HG02759 (cell line): Measurements from ENCODE around the gene RPA1.
"Not testable (repeated sequence)": the region's sequence is repeated elsewhere in the genome, so short reads cannot be mapped to it uniquely, and the experiment has no call there.

Experiments used
- ATAC-seq: cut with Tn5 transposase; IDR thresholded peaks from one replicate; pipeline ENCODE4 v1.9.1; 2021; ENCODE audit warnings: mild to moderate bottlenecking, moderate library complexity; ENCODE audit not compliant: unreplicated experiment

The RPA1 gene

GRCh38 chr17:1829592-1830257, at the start of gene RPA1, which contains the start of gene SMYD4:
Gene RPA1 (plus strand): TSS chr17:1830005. CDS start chr17:1830094, 89 bp downstream.
Gene SMYD4 (minus strand): TSS chr17:1829902. CDS start chr17:1827994, 1,908 bp downstream.
- ATAC-seq, result peak; percentile 90

- ATAC-seq, result no peak
Observed at GRCh38 chr17:1782171-1782567, 47.6 kb upstream of the RPA1 start.

GRCh38 chr17:1783271-1783670, 46.5 kb upstream of the RPA1 start:
- no peak for ATAC-seq

GRCh38 chr17:1783834-1784611, 45.8 kb upstream of the RPA1 start:
- no peak for ATAC-seq

- no peak for ATAC-seq
Observed at GRCh38 chr17:1785930-1786329, 43.9 kb upstream of the RPA1 start.

- ATAC-seq, result no peak
Observed at GRCh38 chr17:1786708-1787107, 43.1 kb upstream of the RPA1 start.

- ATAC-seq, result no peak
Observed at GRCh38 chr17:1787301-1787902, 42.4 kb upstream of the RPA1 start.

GRCh38 chr17:1789936-1790335, 39.9 kb upstream of the RPA1 start:
- ATAC-seq, result no peak

GRCh38 chr17:1792495-1793446, 37.0 kb upstream of the RPA1 start:
- no peak for ATAC-seq

- ATAC-seq, result no peak
Observed at GRCh38 chr17:1793447-1793806, 36.4 kb upstream of the RPA1 start.

GRCh38 chr17:1796800-1797199, 33.0 kb upstream of the RPA1 start:
- ATAC-seq, result no peak

- ATAC-seq, result no peak
Observed at GRCh38 chr17:1797323-1797722, 32.5 kb upstream of the RPA1 start.

- ATAC-seq, result not testable (repeated sequence)
Observed at GRCh38 chr17:1797846-1798245, 32.0 kb upstream of the RPA1 start.

- ATAC-seq, result no peak
Observed at GRCh38 chr17:1800240-1800639, 29.6 kb upstream of the RPA1 start.

GRCh38 chr17:1800712-1801111, 29.1 kb upstream of the RPA1 start:
- ATAC-seq, result no peak

GRCh38 chr17:1802429-1802828, 27.4 kb upstream of the RPA1 start:
- ATAC-seq, result no peak

- ATAC-seq, result no peak
Observed at GRCh38 chr17:1803280-1803679, 26.5 kb upstream of the RPA1 start.

- no peak for ATAC-seq
Observed at GRCh38 chr17:1807890-1808289, 21.9 kb upstream of the RPA1 start.

- no peak for ATAC-seq
Observed at GRCh38 chr17:1808644-1809043, 21.2 kb upstream of the RPA1 start.

GRCh38 chr17:1809815-1810214, 20.0 kb upstream of the RPA1 start:
- ATAC-seq, result not testable (repeated sequence)
